ENCODE measurements around the gene EFCAB8. TPM values are rescaled to one million over a fixed set of nuclear protein-coding genes. Genes with fewer than 3 reads are reported as not detected.

Gene EFCAB8
- total and polyA plus RNA-seq, 9 donors, result 0.08 to 0.20 TPM; not detected in 7

- intact Hi-C loops (cut with DNase I), result no loop called here
- no peaks in the 10 kb centered on the region for H3K36me3 ChIP-seq
- 79 to 83% (median 82%) methylated on average over 6 of the region's 6 CpGs for WGBS, 3 donors
These were observed 105.9 kb downstream of the EFCAB8 start for GRCh38 chr20:32964575-32964974.

GRCh38 chr20:32965115-32965514 is 106.4 kb downstream of the EFCAB8 start:
- Histone ChIP-seq H3K27me3 (no peaks in the 10 kb centered on the region), H3K27ac (no peak overlapping the region), H3K9me3 (no peaks in the 10 kb centered on the region), H3K4me3 (no peak overlapping the region), H3K4me1 (ENCODE audit: insufficient read depth) (no peaks in the 10 kb centered on the region), H3K36me3 (no peaks in the 10 kb centered on the region)
- intact Hi-C loops (cut with DNase I), result no loop called here
- no peak for TF ChIP-seq POLR2A (IDR thresholded peaks at IDR 0.05)
- no peak for TF ChIP-seq CTCF (IDR thresholded peaks at IDR 0.05)
- TF ChIP-seq EP300 (IDR thresholded peaks at IDR 0.05), result no peak
- no peak for DNase-seq
- WGBS, 3 donors, result 65 to 72% (median 66%) methylated on average over 8 of the region's 8 CpGs

More at GRCh38 chr20:32964575-32964974, 105.9 kb downstream of the EFCAB8 start:
- Histone ChIP-seq H3K4me1 (ENCODE audit: insufficient read depth) (no peaks in the 10 kb centered on the region), H3K4me3 (no peak overlapping the region), H3K27ac (no peak overlapping the region), H3K27me3 (no peaks in the 10 kb centered on the region), H3K9me3 (no peaks in the 10 kb centered on the region)
- TF ChIP-seq POLR2A (IDR thresholded peaks at IDR 0.05) (no peak), CTCF (IDR thresholded peaks at IDR 0.05) (no peak), EP300 (IDR thresholded peaks at IDR 0.05) (no peak)
- no peak for DNase-seq

- H3K27ac ChIP-seq, result no peak overlapping the region
- no peaks in the 10 kb centered on the region for H3K36me3 ChIP-seq
- no peaks in the 10 kb centered on the region for H3K4me1 ChIP-seq (ENCODE audit: insufficient read depth)
- H3K4me3 ChIP-seq, result no peak overlapping the region
- no peak for DNase-seq
- WGBS, 3 donors, result 53 to 55% (median 54%) methylated on average over 12 of the region's 12 CpGs
- H3K27me3 ChIP-seq, result no peaks in the 10 kb centered on the region
- no peak for TF ChIP-seq CTCF (IDR thresholded peaks at IDR 0.05)
- no peaks in the 10 kb centered on the region for H3K9me3 ChIP-seq
- intact Hi-C loops (cut with DNase I), result no loop called here
These were observed 107.1 kb downstream of the EFCAB8 start for GRCh38 chr20:32965581-32966373.

GRCh38 chr20:32966382-32966781 is 107.7 kb downstream of the EFCAB8 start:
- Histone ChIP-seq H3K27me3 (no peaks in the 10 kb centered on the region), H3K9me3 (no peaks in the 10 kb centered on the region), H3K4me1 (ENCODE audit: insufficient read depth) (no peaks in the 10 kb centered on the region), H3K36me3 (no peaks in the 10 kb centered on the region), H3K27ac (no peak overlapping the region), H3K4me3 (no peak overlapping the region)
- intact Hi-C loops (cut with DNase I), result no loop called here
- TF ChIP-seq CTCF (IDR thresholded peaks at IDR 0.05), result no peak
- TF ChIP-seq EP300 (IDR thresholded peaks at IDR 0.05), result no peak
- TF ChIP-seq POLR2A (IDR thresholded peaks at IDR 0.05), result no peak
- no peak for DNase-seq
- WGBS, 3 donors, result 67 to 92% (median 74%) methylated on average over 4 of the region's 4 CpGs

Measured in ovary (tissue), 9 donors.